Astrocyte of the cerebellum (primary cell): ENCODE data around the gene XPO4.

Source experiments
- DNase-seq: peaks from one replicate; pipeline ENCODE4 v3.0.0-alpha.2; 2011; ENCODE audit warnings: low read depth
- H3K4me3 ChIP-seq: 2 replicates; pipeline ENCODE4 v1.5.1; 2011; ENCODE audit warnings: mild to moderate bottlenecking, low read depth, low read length, moderate library complexity
- CTCF ChIP-seq: IDR thresholded peaks from 2 replicates; pipeline ENCODE4 v1.5.1; 2012; ENCODE audit warnings: low read length, low read depth, moderate library complexity, mild to moderate bottlenecking; ENCODE audit errors: missing control alignments
- in situ Hi-C: cut with HindIII; loops from 2 replicates; pipeline ENCODE4 v1.10.0; 2017; ENCODE audit warnings: low sequenced_read_pairs

The XPO4 gene

GRCh38 chr13:20810808-20811207 is 91.7 kb downstream of the XPO4 start:
- no peak for DNase-seq
- in situ Hi-C loops: no loop called here
- TF ChIP-seq CTCF: no peak
- H3K4me3 ChIP-seq: no peak overlapping the region

- TF ChIP-seq CTCF: no peak
- in situ Hi-C loops: no loop called here
- no peak for DNase-seq
Measured at GRCh38 chr13:20808874-20809273, 93.7 kb downstream of the XPO4 start.

GRCh38 chr13:20803180-20803965 is 99.2 kb downstream of the XPO4 start:
- H3K4me3 ChIP-seq: no peak overlapping the region
- no peak for DNase-seq
- in situ Hi-C loops: no loop called here
- TF ChIP-seq CTCF: no peak

More at GRCh38 chr13:20808874-20809273, 93.7 kb downstream of the XPO4 start:
- H3K4me3 ChIP-seq: no peak overlapping the region

- in situ Hi-C loops: no loop called here
- no peak for DNase-seq
- H3K4me3 ChIP-seq: no peak overlapping the region
- TF ChIP-seq CTCF: no peak
Measured at GRCh38 chr13:20801707-20802106, 100.8 kb downstream of the XPO4 start.

- H3K4me3 ChIP-seq: no peak overlapping the region
- DNase-seq: peak; percentile 52
- in situ Hi-C loops: no loop called here
- no peak for TF ChIP-seq CTCF
Measured at GRCh38 chr13:20799726-20800416, 102.7 kb downstream of the XPO4 start.

GRCh38 chr13:20798027-20798426 is 104.5 kb downstream of the XPO4 start:
- in situ Hi-C loops: no loop called here
- no peak for TF ChIP-seq CTCF
- DNase-seq: no peak
- no peak overlapping the region for H3K4me3 ChIP-seq
